ENCODE measurements around the gene AVPR2. TPM values are rescaled to one million over a fixed set of nuclear protein-coding genes. Genes with fewer than 3 reads are reported as not detected.

AVPR2 gene
- total RNA-seq, 1 experiment from 2014 or later = not detected

DNA sequence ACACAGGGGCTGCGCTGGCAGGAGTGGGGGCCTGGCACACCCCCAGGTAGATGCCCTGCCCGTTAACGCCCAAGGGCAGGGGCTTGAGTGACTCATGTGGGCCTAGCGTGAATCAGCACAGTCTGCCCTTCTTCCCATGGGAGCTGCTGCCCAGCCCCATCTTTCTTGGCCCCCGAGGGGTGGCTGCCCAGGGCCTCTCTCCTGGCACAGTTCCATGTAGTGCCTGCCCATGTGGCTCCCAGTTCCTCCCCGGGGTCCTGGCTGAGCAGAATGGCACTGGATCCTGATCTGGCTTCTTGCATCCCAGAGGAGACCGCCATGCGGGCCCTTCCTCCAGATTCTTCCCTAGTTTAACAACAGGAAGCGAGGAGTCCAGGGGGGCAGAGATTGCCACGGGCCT is 2.1 kb upstream of the AVPR2 start:
- no peak for TF ChIP-seq EZH2 (IDR thresholded peaks at IDR 0.05)
- TF ChIP-seq, protein P1, sequence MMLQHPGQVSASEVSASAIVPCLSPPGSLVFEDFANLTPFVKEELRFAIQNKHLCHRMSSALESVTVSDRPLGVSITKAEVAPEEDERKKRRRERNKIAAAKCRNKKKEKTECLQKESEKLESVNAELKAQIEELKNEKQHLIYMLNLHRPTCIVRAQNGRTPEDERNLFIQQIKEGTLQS (IDR thresholded peaks at IDR 0.05) = no peak
- TF ChIP-seq, protein P2, sequence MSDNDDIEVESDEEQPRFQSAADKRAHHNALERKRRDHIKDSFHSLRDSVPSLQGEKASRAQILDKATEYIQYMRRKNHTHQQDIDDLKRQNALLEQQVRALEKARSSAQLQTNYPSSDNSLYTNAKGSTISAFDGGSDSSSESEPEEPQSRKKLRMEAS (IDR thresholded peaks at IDR 0.05) = no peak
- TF ChIP-seq SRF (IDR thresholded peaks at IDR 0.05; ENCODE audit: low read depth) = no peak
- no peak for TF ChIP-seq CBX3 (IDR thresholded peaks at IDR 0.05; ENCODE audit: low read depth)
- TF ChIP-seq YY1 (IDR thresholded peaks at IDR 0.05; ENCODE audit: extremely low read depth, insufficient replicate concordance, low read depth, low read length) = no peak
- no peak for TF ChIP-seq ELF1 (IDR thresholded peaks at IDR 0.05; ENCODE audit: borderline replicate concordance, low read depth)
- no peak for TF ChIP-seq SIN3A (IDR thresholded peaks at IDR 0.05; ENCODE audit: low read depth)
- TF ChIP-seq SP1 (IDR thresholded peaks at IDR 0.05; ENCODE audit: low read depth) = no peak
- TF ChIP-seq FOSL1 (IDR thresholded peaks at IDR 0.05; ENCODE audit: low read depth) = no peak
- TF ChIP-seq ZFX (IDR thresholded peaks at IDR 0.05) = no peak
- no peak for TF ChIP-seq TCF7L2 (IDR thresholded peaks at IDR 0.05; ENCODE audit: borderline replicate concordance, extremely low read depth, insufficient read depth, insufficient read length)
- no peak overlapping the region for H3K9ac ChIP-seq (ENCODE audit: low read length)
- RAD21 ChIA-PET (ENCODE audit: low non-redundant PET in 1 of 2, low total read pairs in 2 of 2, uncharacterized antibody in 2 of 2, unreplicated experiment in 2 of 2) = no interaction called here
- no peak overlapping the region for H2AFZ ChIP-seq (ENCODE audit: low read depth, low read length, poor library complexity, severe bottlenecking)
- H3K4me2 ChIP-seq (ENCODE audit: low read length) = no peak overlapping the region
- H3K4me1 ChIP-seq (ENCODE audit: control insufficient read depth in 1 of 2, insufficient read depth in 2 of 2, low read length in 2 of 2) = peaks cover 6 to 23% of the 10 kb centered on the region in 2 experiments; a peak in 2 of 4 replicates
- no peaks in the 10 kb centered on the region for H3K27me3 ChIP-seq (ENCODE audit: insufficient read depth, low read length)
- ATAC-seq = no peak
- no peaks in the 10 kb centered on the region for H3K79me2 ChIP-seq (ENCODE audit: insufficient read depth, low read length)
- CTCF ChIA-PET = no interaction called here
- no peaks in the 10 kb centered on the region for H3K9me3 ChIP-seq (ENCODE audit: control insufficient read depth in 1 of 2, insufficient read depth in 1 of 2, low read depth in 1 of 2, low read length in 2 of 2)
- intact Hi-C loops (cut with micrococcal nuclease) = no loop called here
- BruUV-seq (replicated peaks) = no TSS peak
- POLR2A ChIA-PET = no interaction called here
- H3K27ac ChIP-seq (ENCODE audit: low read depth, low read length) = no peak overlapping the region
- no peak overlapping the region for H3K4me3 ChIP-seq (replicated peaks in 1 of 2; ENCODE audit: low read depth in 1 of 2, low read length in 2 of 2)
- no peak for DNase-seq (ENCODE audit: low read depth, low spot score)
- no peaks in the 10 kb centered on the region for H3K36me3 ChIP-seq (ENCODE audit: control insufficient read depth in 1 of 2, insufficient read depth in 2 of 2, low read length in 2 of 2)
- no peaks in the 10 kb centered on the region for H4K20me1 ChIP-seq (ENCODE audit: insufficient read depth)
- H3K9me2 ChIP-seq (ENCODE audit: insufficient read depth) = no peaks in the 10 kb centered on the region

Measured in HCT116 (cell line).